Stimulated activated CD4-positive, alpha-beta T cell treated with anti-CD3 and anti-CD28 coated beads, Interleukin-2, amount 100 ng/mL, for 4 hours (primary cell): ENCODE results near the gene MAP2K7.

ENCODE experiments used
- DNase-seq: peaks from one replicate; pipeline ENCODE4 v3.0.0-alpha.2; 2020; ENCODE audit warnings: low read depth

The MAP2K7 gene

DNA sequence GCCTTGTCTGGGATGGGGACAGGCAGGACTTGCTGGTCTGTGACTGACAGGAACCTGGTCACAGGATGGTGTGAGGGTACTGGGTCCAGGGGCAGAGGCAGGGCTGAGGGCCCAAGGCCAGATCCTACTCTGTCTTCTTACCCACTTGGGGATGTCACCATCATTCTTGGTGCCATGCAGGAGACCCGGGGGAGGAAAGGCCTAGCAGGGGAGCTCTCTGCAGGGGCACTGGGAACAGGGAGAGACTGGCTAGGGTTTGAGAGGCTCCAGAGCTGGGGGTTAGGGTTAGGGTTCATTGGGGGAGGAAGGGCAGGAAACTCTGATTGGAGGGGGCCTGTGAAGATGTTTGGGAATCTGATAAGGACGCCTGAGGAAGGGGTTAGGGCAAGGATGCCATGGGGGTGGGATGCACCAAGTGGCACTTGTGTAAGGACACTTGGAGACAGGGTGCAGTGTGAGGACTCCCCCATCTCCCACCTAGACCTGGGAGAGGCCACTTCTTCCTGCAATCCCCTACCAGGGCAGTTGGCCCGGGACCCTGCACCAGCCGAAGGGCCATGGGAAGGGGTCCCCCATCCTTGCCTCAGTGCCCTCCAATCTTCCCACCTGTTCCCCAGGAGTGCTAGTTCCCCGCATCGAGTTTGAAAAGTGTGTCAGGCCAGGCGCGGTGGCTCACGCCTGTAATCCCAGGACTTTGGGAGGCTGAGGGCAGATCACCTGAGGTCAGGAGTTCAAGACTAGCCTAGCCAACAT, 36.4 kb upstream of the MAP2K7 start:
- no peak for DNase-seq

- no peak for DNase-seq
Observed at GRCh38 chr19:7868326-7868670, 35.4 kb upstream of the MAP2K7 start.

GRCh38 chr19:7868671-7869452, 34.8 kb upstream of the MAP2K7 start:
- peak; percentile 73 for DNase-seq

DNA sequence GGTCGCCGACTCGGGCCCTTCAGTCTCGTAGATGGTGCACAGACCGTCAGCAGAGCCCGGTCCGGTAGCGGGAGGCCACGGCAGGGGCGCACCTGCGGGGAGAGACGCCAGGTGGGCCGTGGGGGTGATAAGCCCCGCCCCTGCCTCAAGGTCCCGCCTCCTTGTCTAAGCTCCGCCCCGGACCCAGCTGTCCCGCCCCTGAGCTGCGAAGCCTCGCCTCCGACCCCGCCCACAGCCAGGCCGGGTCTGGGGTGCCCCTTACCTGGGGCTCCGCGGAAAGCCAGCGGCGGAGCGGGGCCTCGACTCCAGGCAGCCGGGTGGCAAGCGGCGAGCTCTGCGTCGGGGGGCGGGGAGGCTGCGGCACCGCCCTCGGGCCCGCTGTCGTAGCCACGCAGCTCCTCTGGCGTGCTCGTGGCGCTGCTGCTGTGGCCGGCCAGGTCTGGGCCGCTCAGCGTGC, 34.2 kb upstream of the MAP2K7 start:
- DNase-seq, result peak; percentile 75

DNA sequence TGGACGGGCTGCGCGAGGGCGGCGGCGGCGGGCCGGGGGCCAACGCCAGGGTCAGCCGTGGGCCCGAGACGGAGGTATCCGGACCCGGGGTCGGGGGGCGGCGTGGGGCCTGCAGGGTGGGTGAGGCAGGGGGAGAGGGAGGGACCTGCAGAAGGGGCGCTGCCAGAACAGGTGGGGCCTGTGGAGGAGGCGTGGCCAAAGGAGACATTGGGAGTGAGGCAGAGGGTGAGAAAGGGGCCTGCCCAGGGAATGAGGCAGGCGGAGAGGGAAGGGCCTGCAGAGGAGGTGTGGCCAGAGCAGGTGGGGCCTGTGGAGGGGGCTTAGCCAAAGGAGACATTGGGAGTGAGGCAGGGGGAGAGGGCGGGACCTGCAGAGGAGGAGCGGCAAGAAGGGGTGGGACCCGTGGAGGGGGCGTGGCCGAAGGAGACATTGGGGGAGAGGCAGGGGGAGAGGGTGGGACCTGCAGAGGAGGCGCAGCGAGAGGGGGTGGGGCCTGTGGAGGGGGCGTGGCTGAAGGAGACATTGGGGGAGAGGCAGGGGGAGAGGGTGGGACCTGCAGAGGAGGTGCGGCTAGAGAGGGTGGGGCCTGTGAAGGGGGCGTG, 33.7 kb upstream of the MAP2K7 start:
- DNase-seq, result peak; percentile 37

DNA sequence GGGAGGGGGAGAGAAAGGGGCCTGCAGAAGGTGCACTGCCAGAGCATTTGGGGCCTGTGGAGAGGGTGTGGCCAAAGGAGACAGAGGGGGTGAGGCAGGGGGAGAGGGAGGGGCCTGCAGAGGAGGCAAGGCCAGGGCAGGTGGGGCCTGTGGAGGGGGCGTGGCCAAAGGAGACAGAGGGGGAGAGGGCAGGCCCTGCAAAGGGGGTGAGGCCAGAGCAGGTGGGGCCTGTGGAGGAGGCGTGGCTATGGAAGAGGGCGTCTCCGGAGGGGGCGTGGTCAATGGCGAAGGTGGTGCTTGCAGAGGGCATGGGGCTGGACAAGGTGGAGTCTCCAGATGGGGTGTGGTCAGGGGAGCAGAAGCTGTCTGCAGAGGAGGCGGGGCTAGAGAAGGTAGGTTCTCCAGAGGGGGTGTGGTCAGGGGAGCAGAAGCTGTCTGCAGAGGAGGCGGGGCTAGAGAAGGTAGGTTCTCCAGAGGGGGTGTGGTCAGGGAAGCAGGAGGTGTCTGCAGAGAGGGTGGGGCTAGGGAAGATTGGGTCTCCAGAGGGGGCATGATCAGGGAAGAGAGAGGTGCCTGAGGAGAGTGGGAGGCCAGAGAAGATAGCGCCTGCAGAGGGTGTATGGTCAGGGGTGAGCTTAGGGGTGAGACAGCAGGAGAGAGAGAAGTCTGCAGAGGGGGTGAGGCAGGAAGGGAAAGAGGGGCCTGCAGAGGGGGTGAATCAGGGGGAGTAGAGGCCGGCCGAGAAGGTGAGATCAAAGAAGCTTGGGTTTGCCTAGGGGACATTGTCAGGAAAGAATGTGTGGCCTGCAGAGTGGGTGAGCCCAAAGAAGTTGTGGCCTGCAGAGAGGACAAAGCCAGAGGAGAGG, 32.9 kb upstream of the MAP2K7 start:
- no peak for DNase-seq

GRCh38 chr19:7871437-7872305, 32.0 kb upstream of the MAP2K7 start:
- peak; percentile 72 for DNase-seq

DNA sequence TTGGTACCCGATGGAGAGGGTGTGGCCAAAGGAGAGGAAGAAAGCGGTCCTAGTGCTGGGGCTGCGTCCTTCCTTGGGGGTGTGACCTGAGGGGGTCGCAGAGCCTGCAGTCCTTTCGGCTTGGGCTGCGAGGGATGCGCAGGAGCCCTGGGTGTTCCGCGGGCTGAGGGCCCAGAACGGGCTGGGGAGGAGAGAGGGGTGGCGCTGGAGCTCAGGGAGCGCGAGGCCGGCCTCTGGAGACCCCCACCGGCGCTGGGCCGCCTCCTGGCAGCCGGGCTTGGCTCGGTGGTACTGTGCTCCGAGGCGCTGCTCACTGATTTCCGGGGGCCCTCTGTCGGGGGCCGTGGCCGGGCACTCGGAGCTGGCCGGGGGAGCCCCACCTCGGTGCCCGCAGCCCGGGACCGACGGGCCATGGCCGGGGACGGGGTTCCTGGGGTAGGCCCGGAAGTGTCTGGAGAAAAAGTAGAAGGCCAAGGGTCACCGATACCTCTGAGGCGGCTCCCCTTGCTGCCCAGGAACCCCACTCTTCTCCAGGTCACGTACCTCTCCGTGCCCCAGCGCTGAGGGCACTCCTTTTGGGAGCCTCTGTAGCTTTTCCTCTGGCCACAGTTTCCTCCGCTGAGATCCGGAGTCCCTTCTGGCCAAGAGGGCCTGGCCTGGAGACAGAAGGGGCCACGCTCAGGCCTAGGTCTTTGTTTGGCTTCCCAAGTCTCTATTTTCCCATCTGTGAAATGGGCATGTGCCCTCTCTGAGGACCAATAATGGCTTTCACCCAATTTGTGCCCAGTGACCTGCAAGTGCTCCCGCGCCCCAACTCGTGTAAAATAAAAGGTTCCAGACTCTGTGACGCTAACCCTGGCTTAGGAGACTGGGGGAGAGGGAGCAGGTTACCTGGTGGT, 31.1 kb upstream of the MAP2K7 start:
- DNase-seq, result no peak

GRCh38 chr19:7873304-7874075, 30.2 kb upstream of the MAP2K7 start:
- DNase-seq, result no peak

- no peak for DNase-seq
Observed at GRCh38 chr19:7874076-7874896, 29.4 kb upstream of the MAP2K7 start, which contains the start of gene PRR36. PRR36 (minus strand) TSS chr19:7874390; CDS start chr19:7873689, 701 bp downstream.

GRCh38 chr19:7874897-7875273, 28.8 kb upstream of the MAP2K7 start:
- no peak for DNase-seq

- DNase-seq, result no peak
Observed at GRCh38 chr19:7877249-7877836, 26.3 kb upstream of the MAP2K7 start.

DNA sequence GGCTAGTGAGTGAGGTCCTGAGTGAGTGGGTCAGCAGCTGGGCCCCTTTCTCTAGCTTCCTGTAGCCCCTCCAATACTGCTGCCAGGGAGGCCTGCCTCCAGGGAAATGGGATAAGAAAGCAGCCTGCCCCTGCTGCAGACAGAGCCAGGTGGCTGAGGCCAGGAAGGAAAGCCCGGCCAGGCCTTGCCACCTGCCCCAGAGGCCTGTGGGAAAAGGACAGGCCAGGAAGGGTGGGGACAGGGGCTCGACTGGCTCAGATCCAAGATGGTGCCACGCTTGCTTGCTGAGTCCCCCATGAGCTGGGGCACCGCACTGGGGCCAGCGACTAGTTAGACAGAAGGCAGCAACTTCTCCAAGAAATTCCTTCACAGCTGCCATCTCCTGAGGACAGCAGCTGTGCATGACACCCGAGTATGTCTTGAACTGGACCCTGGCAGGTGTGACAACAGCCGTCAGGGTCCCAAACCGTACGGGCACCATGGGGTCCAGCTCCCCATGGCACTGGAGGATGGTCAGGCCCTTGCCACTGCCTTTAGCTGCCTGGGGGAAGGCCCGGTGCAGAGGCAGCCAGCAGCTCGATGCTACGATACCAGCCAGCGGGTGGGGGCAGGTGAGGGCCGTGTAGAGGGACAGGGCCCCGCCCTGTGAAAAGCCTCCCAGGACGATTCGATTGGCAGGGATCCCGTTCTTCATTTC, 24.4 kb upstream of the MAP2K7 start:
- DNase-seq, result no peak

DNA sequence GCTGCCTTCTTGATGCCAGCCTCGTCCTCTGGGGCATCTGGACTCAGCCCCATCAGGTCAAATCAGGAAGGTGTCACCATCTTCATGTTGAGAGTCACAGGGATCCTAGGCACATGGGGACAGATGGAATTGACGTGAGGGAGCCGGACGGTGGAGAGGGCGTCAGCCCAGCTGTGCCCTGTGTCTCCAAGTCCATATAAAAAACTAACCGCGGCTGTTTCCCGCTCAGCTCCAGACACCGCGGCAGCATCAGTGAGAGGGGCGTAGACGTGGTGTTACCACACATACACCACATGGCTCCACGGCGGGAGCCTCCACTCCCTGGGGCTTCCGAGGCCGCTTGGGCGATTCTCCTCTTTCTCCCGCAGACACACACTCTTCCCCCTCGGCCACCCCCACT, 23.8 kb upstream of the MAP2K7 start:
- no peak for DNase-seq

- no peak for DNase-seq
Observed at GRCh38 chr19:7881910-7882309, 21.8 kb upstream of the MAP2K7 start.

GRCh38 chr19:7883105-7883504, 20.6 kb upstream of the MAP2K7 start:
- DNase-seq, result no peak
